ENCODE data around the gene CCDC30. TPM values are rescaled to one million over a fixed set of nuclear protein-coding genes. Genes with fewer than 3 reads are reported as not detected.

CCDC30 gene
- total and polyA plus RNA-seq, 9 of the 15 experiments (the other 6 are each of a cell fraction or from before 2014, with no cell fraction given), result 0.05 to 0.91 (median 0.24) TPM

- TF ChIP-seq RERE (CRISPR knock-in tag; IDR thresholded peaks at IDR 0.05; ENCODE audit: borderline replicate concordance) (no peak), E2F6 (IDR thresholded peaks at IDR 0.05; ENCODE audit: borderline replicate concordance in 1 of 2, extremely low read depth in 1 of 2, insufficient read depth in 1 of 2, insufficient read length in 1 of 2, low read depth in 1 of 2, low read length in 1 of 2, poor library complexity in 1 of 2, severe bottlenecking in 1 of 2) (peak; percentile 84 to 90), PTBP1 (IDR thresholded peaks at IDR 0.05; ENCODE audit: low read depth, low read length) (no peak), JUNB (CRISPR knock-in tag; conservative IDR thresholded peaks at IDR 0.05) (0 out of 2 replicates have a peak, but pooled peaks have one; percentile 14), CHD2 (IDR thresholded peaks at IDR 0.05; ENCODE audit: low read depth, low read length) (no peak), E2F1 (CRISPR knock-in tag; IDR thresholded peaks at IDR 0.05) (no peak), EHMT2 (IDR thresholded peaks at IDR 0.05) (no peak), CREB3L1 (IDR thresholded peaks at IDR 0.05; ENCODE audit: borderline replicate concordance, low read depth) (peak; percentile 55; the same call in 1 of the 2 replicates), CUX1 (CRISPR knock-in tag; IDR thresholded peaks at IDR 0.05) (no peak), SAFB2 (IDR thresholded peaks at IDR 0.05; ENCODE audit: borderline replicate concordance, low read depth, low read length, severe bottlenecking) (no peak)
Measured at GRCh38 chr1:42682739-42683531, 219.8 kb downstream of the CCDC30 start (continued).
